ENCODE data around the gene KLC1.

- TF ChIP-seq, protein P1, sequence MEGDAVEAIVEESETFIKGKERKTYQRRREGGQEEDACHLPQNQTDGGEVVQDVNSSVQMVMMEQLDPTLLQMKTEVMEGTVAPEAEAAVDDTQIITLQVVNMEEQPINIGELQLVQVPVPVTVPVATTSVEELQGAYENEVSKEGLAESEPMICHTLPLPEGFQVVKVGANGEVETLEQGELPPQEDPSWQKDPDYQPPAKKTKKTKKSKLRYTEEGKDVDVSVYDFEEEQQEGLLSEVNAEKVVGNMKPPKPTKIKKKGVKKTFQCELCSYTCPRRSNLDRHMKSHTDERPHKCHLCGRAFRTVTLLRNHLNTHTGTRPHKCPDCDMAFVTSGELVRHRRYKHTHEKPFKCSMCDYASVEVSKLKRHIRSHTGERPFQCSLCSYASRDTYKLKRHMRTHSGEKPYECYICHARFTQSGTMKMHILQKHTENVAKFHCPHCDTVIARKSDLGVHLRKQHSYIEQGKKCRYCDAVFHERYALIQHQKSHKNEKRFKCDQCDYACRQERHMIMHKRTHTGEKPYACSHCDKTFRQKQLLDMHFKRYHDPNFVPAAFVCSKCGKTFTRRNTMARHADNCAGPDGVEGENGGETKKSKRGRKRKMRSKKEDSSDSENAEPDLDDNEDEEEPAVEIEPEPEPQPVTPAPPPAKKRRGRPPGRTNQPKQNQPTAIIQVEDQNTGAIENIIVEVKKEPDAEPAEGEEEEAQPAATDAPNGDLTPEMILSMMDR (IDR thresholded peaks at IDR 0.05) = no peak
- no peak for TF ChIP-seq POLR2A (IDR thresholded peaks at IDR 0.05)
Measured at GRCh38 chr14:103730490-103731035, 101.6 kb downstream of the KLC1 start.
